ENCODE measurements around the gene NINJ1.

DNA sequence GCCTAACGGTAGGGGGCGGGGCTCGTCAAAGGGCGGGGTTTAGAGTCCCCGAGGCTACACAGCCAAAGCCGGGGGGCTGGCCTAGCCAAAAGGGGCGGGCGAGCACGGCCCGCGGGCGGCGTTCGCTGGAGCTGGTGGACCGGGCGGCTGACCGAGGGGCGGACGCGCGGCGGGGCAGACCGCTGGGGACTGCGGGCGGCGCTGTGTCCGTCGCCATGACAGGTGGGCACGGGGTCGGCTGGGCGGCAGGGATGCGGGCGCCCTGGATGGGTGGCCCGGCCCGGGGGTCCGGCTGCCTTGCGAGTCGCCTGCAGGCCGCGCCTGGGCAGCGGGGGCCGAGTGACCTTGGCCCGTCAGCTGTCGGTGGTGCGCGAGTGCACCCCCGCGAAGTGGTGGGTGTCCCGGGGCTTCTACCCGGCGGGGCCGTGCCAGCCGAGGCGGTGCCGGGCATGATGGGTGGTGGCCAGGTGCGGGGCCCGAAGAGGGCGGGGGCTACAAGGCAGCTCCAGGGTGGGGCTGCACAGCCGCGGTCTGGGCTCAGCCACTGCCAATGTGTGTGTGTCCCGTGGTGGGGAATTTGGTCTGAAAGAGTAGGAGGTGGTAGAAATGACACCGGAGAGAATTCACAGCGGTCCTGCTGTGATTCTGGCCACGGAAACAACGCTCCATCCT lies 37.8 kb downstream of the NINJ1 start, which contains the start of gene CARD19:
- TF ChIP-seq EZH2 (IDR thresholded peaks at IDR 0.05; ENCODE audit: borderline replicate concordance, low read length): no peak
- TF ChIP-seq, protein P1, sequence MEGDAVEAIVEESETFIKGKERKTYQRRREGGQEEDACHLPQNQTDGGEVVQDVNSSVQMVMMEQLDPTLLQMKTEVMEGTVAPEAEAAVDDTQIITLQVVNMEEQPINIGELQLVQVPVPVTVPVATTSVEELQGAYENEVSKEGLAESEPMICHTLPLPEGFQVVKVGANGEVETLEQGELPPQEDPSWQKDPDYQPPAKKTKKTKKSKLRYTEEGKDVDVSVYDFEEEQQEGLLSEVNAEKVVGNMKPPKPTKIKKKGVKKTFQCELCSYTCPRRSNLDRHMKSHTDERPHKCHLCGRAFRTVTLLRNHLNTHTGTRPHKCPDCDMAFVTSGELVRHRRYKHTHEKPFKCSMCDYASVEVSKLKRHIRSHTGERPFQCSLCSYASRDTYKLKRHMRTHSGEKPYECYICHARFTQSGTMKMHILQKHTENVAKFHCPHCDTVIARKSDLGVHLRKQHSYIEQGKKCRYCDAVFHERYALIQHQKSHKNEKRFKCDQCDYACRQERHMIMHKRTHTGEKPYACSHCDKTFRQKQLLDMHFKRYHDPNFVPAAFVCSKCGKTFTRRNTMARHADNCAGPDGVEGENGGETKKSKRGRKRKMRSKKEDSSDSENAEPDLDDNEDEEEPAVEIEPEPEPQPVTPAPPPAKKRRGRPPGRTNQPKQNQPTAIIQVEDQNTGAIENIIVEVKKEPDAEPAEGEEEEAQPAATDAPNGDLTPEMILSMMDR (conservative IDR thresholded peaks at IDR 0.05 in 1 of 2, IDR thresholded peaks at IDR 0.05 in 1 of 2; ENCODE audit: extremely low read depth in 1 of 2, insufficient read depth in 1 of 2, low read depth in 1 of 2, low read length in 2 of 2): no peak

Data from mammary epithelial cell (primary cell).